C4-2B (cell line): Measurements from ENCODE around the gene GADD45B.

Source experiments
- CTCF ChIP-seq: fragments of 450-650 bp; conservative IDR thresholded peaks from 2 replicates; pipeline ENCODE4 v1.5.1; 2017; ENCODE audit warnings: mild to moderate bottlenecking
- ZFX ChIP-seq: fragments of 450-650 bp; IDR thresholded peaks from 2 replicates; pipeline ENCODE4 v1.6.1; 2017

GRCh38 chr19:2441096-2441752, 34.7 kb upstream of the GADD45B start:
- TF ChIP-seq CTCF = no peak
- no peak for TF ChIP-seq ZFX
